GM12878 (cell line): ENCODE data around the gene HDAC7. TPM values are rescaled to one million over a fixed set of nuclear protein-coding genes. Genes with fewer than 3 reads are reported as not detected.

Source experiments
- BCLAF1 ChIP-seq: fragments of 450-650 bp; IDR thresholded peaks from 2 replicates; pipeline ENCODE4 v1.6.1; 2017; ENCODE audit warnings: antibody characterized with exemption, mild to moderate bottlenecking, moderate library complexity
- CHD2 ChIP-seq: IDR thresholded peaks from 2 replicates; pipeline ENCODE4 v1.6.1; 2011; ENCODE audit warnings: low read depth, low read length, improper control_type of control experiment, borderline replicate concordance
- EZH2 ChIP-seq: IDR thresholded peaks from 2 replicates; pipeline ENCODE4 v1.6.1; 2012; ENCODE audit warnings: low read depth, mild to moderate bottlenecking, control low read depth, inconsistent platforms, low read length, borderline replicate concordance; ENCODE audit not compliant: control insufficient read depth
- GABPA ChIP-seq: IDR thresholded peaks from 2 replicates; pipeline ENCODE4 v1.6.1; 2014; ENCODE audit warnings: antibody characterized with exemption, low read depth, mild to moderate bottlenecking, inconsistent platforms
- GATAD2B ChIP-seq: fragments of 450-650 bp; conservative IDR thresholded peaks from 2 replicates; pipeline ENCODE4 v1.6.1; 2017; ENCODE audit warnings: low read depth, mild to moderate bottlenecking, moderate library complexity
- IKZF1 ChIP-seq: fragments of 450-650 bp; conservative IDR thresholded peaks from 2 replicates; pipeline ENCODE4 v1.6.1; 2017; ENCODE audit warnings: antibody characterized with exemption, mild to moderate bottlenecking
- RELA ChIP-seq: fragments of 450-650 bp; IDR thresholded peaks from 2 replicates; pipeline ENCODE4 v1.8.0; 2014; ENCODE audit warnings: borderline replicate concordance; ENCODE audit not compliant: partially characterized antibody
- SP1 ChIP-seq: IDR thresholded peaks from one replicate; pipeline ENCODE4 v1.6.1; 2011; ENCODE audit warnings: low read depth, low read length
- TCF7 ChIP-seq: IDR thresholded peaks from 2 replicates; pipeline ENCODE4 v1.6.1; 2014; ENCODE audit warnings: antibody characterized with exemption, borderline replicate concordance
- YY1 ChIP-seq: IDR thresholded peaks from 2 replicates; pipeline ENCODE4 v1.6.1; 2011; ENCODE audit warnings: low read depth, mild to moderate bottlenecking, low read length
- polyA plus RNA-seq, 11 experiments: library from polyadenylated mRNA; depleted of rRNA in 4 of 11; unstranded in 6 of 11; stranded (reverse) in 5 of 11; fragments of >200 nt; fragmentation: Nextera tagmentation in 4 of 11; fragmentation: Illumina TruSeq in 1 of 11; extraction: Ambion mirVana in 4 of 11; extraction: Trizol in 1 of 11; gene quantifications; 1 replicate in 1 of 11; 2 replicates in 10 of 11; pipeline versions ENCODE4 v1.2.1 to v1.2.3, GENCODE V29; 2011 to 2016; ENCODE audit warnings: inconsistent platforms in 2 of 11, missing spikeins in 2 of 11, low read depth in 1 of 11
- total RNA-seq, 4 experiments: library from RNA; depleted of rRNA in 3 of 4; stranded (reverse); fragments of >200 nt in 3 of 4; fragmentation: Illumina TruSeq in 1 of 4; extraction: Trizol in 1 of 4; gene quantifications; 2 replicates each; pipeline versions ENCODE4 v1.2.1 to v1.2.3, GENCODE V29; 2013 to 2021
- TF ChIP-seq, protein P1 (sequence below): IDR thresholded peaks from 2 replicates; pipeline ENCODE4 v1.6.1; 2011; ENCODE audit warnings: mild to moderate bottlenecking, low read depth, low read length, moderate library complexity; ENCODE audit not compliant: insufficient replicate concordance
- TF ChIP-seq, protein P2 (sequence below): fragments of 450-650 bp; formaldehyde crosslinking; IDR thresholded peaks from 2 replicates; pipeline ENCODE4 v1.4.0; 2022; ENCODE audit warnings: mild to moderate bottlenecking, moderate library complexity

Gene HDAC7
- total and polyA plus RNA-seq, 10 of the 15 experiments (the other 5 are each of a cell fraction or from before 2014, with no cell fraction given), result 0.47 to 18.3 (median 5.4) TPM

DNA sequence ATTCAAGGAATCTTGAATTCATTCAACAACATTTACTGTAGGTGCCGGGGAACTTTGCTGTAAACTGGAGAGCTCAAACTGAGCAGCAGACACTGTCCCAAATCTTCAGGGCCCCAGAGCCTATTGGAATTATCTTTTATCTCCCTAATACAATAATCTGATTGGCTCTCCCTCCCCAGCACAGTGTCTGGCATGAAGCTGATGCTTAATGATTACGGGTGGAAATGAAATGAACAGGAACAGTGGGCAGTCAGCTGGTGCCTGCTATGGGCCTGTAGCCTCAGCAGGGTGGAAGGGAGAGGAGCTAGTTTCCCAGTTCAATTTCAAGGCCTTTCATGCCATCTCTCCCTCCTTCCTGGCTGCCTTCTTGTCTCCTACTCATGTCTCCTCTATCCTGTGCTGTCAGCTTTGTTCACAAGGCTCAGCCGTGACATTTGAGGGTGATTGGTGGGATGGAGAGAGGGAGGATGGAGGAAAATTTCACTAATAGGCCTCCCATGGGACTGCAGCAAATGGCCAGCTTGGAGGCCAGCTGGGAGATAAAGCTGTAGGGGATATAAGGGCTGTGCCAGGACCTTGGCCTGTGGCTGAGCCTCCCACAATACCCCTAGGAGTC, 56.7 kb downstream of the HDAC7 start (continued):
- TF ChIP-seq, protein P1, sequence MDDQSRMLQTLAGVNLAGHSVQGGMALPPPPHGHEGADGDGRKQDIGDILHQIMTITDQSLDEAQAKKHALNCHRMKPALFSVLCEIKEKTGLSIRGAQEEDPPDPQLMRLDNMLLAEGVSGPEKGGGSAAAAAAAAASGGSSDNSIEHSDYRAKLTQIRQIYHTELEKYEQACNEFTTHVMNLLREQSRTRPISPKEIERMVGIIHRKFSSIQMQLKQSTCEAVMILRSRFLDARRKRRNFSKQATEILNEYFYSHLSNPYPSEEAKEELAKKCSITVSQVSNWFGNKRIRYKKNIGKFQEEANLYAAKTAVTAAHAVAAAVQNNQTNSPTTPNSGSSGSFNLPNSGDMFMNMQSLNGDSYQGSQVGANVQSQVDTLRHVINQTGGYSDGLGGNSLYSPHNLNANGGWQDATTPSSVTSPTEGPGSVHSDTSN, result no peak
- TF ChIP-seq EZH2 (no peak), CHD2 (no peak), GATAD2B (no peak), SP1 (no peak), IKZF1 (no peak), TCF7 (no peak), GABPA (no peak), YY1 (no peak), RELA (no peak), BCLAF1 (no peak)
- TF ChIP-seq, protein P2, sequence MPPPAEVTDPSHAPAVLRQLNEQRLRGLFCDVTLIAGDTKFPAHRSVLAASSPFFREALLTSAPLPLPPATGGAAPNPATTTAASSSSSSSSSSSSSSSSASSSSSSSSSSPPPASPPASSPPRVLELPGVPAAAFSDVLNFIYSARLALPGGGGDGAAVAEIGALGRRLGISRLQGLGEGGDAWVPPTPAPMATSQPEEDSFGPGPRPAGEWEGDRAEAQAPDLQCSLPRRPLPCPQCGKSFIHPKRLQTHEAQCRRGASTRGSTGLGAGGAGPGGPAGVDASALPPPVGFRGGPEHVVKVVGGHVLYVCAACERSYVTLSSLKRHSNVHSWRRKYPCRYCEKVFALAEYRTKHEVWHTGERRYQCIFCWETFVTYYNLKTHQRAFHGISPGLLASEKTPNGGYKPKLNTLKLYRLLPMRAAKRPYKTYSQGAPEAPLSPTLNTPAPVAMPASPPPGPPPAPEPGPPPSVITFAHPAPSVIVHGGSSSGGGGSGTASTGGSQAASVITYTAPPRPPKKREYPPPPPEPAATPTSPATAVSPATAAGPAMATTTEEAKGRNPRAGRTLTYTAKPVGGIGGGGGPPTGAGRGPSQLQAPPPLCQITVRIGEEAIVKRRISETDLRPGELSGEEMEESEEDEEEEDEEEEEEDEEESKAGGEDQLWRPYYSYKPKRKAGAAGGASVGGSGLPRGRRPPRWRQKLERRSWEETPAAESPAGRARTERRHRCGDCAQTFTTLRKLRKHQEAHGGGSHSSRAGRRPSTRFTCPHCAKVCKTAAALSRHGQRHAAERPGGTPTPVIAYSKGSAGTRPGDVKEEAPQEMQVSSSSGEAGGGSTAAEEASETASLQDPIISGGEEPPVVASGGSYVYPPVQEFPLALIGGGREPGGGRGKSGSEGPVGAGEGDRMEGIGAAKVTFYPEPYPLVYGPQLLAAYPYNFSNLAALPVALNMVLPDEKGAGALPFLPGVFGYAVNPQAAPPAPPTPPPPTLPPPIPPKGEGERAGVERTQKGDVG (CRISPR knock-in tag), result no peak
- TF ChIP-seq, all 136 proteins: peak for 0
